Vagina (tissue), 2 donors: ENCODE results near the gene ANKRD44.

ENCODE experiments used
- POLR2A ChIP-seq, 2 donors: fragments of 450-650 bp; IDR thresholded peaks; one replicate each; pipeline ENCODE4 v1.6.1; 2017; ENCODE audit warnings: antibody characterized with exemption in 2 of 2, mild to moderate bottlenecking in 2 of 2, moderate library complexity in 2 of 2
- POLR2AphosphoS5 ChIP-seq, 2 donors: sonication (generic); formaldehyde crosslinking; IDR thresholded peaks; one replicate each; pipeline ENCODE4 v1.9.0; 2017; ENCODE audit warnings: antibody characterized with exemption in 2 of 2, mild to moderate bottlenecking in 2 of 2, low read depth in 1 of 2; ENCODE audit not compliant: insufficient read depth in 1 of 2
- TF ChIP-seq, protein P1 (sequence below), 3 experiments: fragments of 450-650 bp in 2 of 3; fragments of 200-600 bp in 1 of 3; sonication (generic) in 1 of 3; IDR thresholded peaks; one replicate each; pipeline ENCODE4 v1.5.1; 2017 to 2019; ENCODE audit warnings: antibody characterized with exemption in 3 of 3, mild to moderate bottlenecking in 2 of 3, moderate library complexity in 2 of 3

DNA sequence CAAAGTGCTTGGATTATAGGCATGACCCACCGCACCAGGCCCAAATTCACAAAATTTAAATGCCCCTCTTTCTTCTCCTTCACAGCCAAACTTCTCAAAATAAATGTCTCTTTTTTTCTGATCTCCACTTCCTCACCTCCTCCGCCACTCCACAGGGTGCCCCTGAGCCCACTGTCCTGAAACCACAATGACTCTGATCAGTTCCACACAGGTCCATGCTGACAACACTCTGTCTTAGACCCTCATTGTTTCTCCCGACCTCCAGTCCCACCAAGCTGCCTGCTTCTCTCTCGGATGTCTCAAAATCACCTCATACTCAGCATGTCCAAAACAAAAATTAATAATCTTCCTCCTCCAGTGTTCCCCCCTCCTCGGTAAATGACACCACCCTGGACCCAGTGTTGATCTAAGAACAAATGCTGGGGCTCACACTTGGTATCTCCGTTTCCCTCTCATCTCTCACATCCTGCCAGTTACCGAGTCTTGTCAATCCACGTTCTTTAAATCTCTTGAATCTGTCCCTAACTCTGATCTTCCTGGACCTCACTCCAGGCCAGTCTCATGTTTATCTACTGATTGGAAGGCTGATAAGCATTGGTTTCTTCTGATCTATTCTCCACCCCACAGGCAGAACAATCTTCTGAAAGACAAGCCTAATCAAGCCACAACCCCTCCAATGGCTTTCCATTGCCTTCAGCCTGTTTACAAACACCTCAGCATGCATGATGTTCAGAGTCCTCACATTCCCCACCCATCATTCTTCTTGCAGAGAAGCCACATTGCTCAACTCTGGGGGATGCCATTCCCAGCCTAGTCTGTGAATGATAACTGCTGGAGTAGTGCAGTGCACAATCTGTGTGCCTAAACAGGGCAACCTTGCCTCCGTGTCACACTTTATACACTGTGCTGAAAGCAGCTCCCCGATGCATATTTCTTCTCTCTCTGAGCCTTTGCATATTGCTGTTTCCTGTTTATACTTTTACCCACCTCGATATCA is 12.4 kb upstream of the ANKRD44 start:
- TF ChIP-seq, protein P1, sequence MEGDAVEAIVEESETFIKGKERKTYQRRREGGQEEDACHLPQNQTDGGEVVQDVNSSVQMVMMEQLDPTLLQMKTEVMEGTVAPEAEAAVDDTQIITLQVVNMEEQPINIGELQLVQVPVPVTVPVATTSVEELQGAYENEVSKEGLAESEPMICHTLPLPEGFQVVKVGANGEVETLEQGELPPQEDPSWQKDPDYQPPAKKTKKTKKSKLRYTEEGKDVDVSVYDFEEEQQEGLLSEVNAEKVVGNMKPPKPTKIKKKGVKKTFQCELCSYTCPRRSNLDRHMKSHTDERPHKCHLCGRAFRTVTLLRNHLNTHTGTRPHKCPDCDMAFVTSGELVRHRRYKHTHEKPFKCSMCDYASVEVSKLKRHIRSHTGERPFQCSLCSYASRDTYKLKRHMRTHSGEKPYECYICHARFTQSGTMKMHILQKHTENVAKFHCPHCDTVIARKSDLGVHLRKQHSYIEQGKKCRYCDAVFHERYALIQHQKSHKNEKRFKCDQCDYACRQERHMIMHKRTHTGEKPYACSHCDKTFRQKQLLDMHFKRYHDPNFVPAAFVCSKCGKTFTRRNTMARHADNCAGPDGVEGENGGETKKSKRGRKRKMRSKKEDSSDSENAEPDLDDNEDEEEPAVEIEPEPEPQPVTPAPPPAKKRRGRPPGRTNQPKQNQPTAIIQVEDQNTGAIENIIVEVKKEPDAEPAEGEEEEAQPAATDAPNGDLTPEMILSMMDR (IDR thresholded peaks at IDR 0.05), result no peak
- TF ChIP-seq POLR2A (IDR thresholded peaks at IDR 0.05) (no peak), POLR2AphosphoS5 (IDR thresholded peaks at IDR 0.05; ENCODE audit: insufficient read depth in 1 of 2, low read depth in 1 of 2) (no peak)
